Fibroblast of pulmonary artery (primary cell): ENCODE measurements around the gene NUP188.
"Not testable (repeated sequence)": the region's sequence is repeated elsewhere in the genome, so short reads cannot be mapped to it uniquely, and the experiment has no call there.

ENCODE experiments used
- DNase-seq: peaks from one replicate; pipeline ENCODE4 v3.0.0-alpha.2; 2010; ENCODE audit warnings: low read depth
- H3K4me3 ChIP-seq: replicated peaks from 2 replicates; pipeline ENCODE4 v1.5.1; 2011; ENCODE audit warnings: low read depth, mild to moderate bottlenecking, control low read depth, low read length, moderate library complexity
- CTCF ChIP-seq: IDR thresholded peaks from 2 replicates; pipeline ENCODE4 v1.5.1; 2011; ENCODE audit warnings: mild to moderate bottlenecking, control low read depth, low read length, inconsistent platforms; ENCODE audit errors: missing control alignments

NUP188 gene

GRCh38 chr9:128933731-128934130, 13.8 kb upstream of the NUP188 start:
- no peak for TF ChIP-seq CTCF
- DNase-seq = no peak
- H3K4me3 ChIP-seq = no peak overlapping the region

- no peak for TF ChIP-seq CTCF
- H3K4me3 ChIP-seq = no peak overlapping the region
- DNase-seq = no peak
Measured at GRCh38 chr9:128936171-128936865, 11.2 kb upstream of the NUP188 start.

GRCh38 chr9:128937310-128938165, 10.0 kb upstream of the NUP188 start:
- no peak for TF ChIP-seq CTCF
- DNase-seq = no peak
- H3K4me3 ChIP-seq = no peak overlapping the region

GRCh38 chr9:128940271-128940921, 7.1 kb upstream of the NUP188 start:
- H3K4me3 ChIP-seq = no peak overlapping the region
- TF ChIP-seq CTCF = no peak
- no peak for DNase-seq

- TF ChIP-seq CTCF = no peak
- no peak for DNase-seq
- no peak overlapping the region for H3K4me3 ChIP-seq
Measured at GRCh38 chr9:128940946-128941755, 6.3 kb upstream of the NUP188 start.

- no peak for TF ChIP-seq CTCF
- H3K4me3 ChIP-seq = no peak overlapping the region
- no peak for DNase-seq
Measured at GRCh38 chr9:128943832-128944620, 3.5 kb upstream of the NUP188 start.

GRCh38 chr9:128944966-128945365, 2.5 kb upstream of the NUP188 start:
- not testable (repeated sequence) for DNase-seq, H3K4me3 ChIP-seq
